Calu3 (cell line): ENCODE data around the gene CDC14A. TPM values are rescaled to one million over a fixed set of nuclear protein-coding genes. Genes with fewer than 3 reads are reported as not detected.

ENCODE experiments used
- BruUV-seq: library from RNA; stranded (reverse); fragments of 400-500 nt; replicated peaks from 2 replicates; lab custom pipeline; 2021; lab: Mats Ljungman, UMichigan
- CTCF ChIA-PET: fragments of 300-600 bp; sonication (Branson Sonifier 250); formaldehyde crosslinking; loops from one replicate; lab custom pipeline; 2022; ENCODE audit warnings: antibody characterized with exemption; lab: Charles Lee
- DNase-seq: peaks from one replicate; pipeline ENCODE4 v3.0.0; 2022
- H3K27ac Mint-ChIP-seq: one replicate; pipeline ENCODE4 v1.8.0; 2022; ENCODE audit warnings: mixed read lengths; ENCODE audit not compliant: unreplicated experiment
- H3K27me3 Mint-ChIP-seq: one replicate; pipeline ENCODE4 v1.8.0; 2022; ENCODE audit warnings: mixed read lengths; ENCODE audit not compliant: unreplicated experiment
- H3K36me3 Mint-ChIP-seq: one replicate; pipeline ENCODE4 v1.8.0; 2022; ENCODE audit warnings: mild to moderate bottlenecking, moderate library complexity, mixed read lengths; ENCODE audit not compliant: insufficient read depth, unreplicated experiment
- H3K4me1 Mint-ChIP-seq: one replicate; pipeline ENCODE4 v1.8.0; 2022; ENCODE audit warnings: mild to moderate bottlenecking, low read depth, mixed read lengths; ENCODE audit not compliant: unreplicated experiment
- H3K4me3 Mint-ChIP-seq: one replicate; pipeline ENCODE4 v1.8.0; 2022; ENCODE audit warnings: mild to moderate bottlenecking, low read depth, moderate library complexity, mixed read lengths; ENCODE audit not compliant: unreplicated experiment
- H3K9me3 Mint-ChIP-seq: one replicate; pipeline ENCODE4 v1.8.0; 2022; ENCODE audit warnings: low read depth, mixed read lengths; ENCODE audit not compliant: unreplicated experiment
- CTCF ChIP-seq: fragments of 200-600 bp; IDR thresholded peaks from one replicate; pipeline ENCODE4 v1.8.0; 2022; ENCODE audit warnings: antibody characterized with exemption; ENCODE audit not compliant: unreplicated experiment
- intact Hi-C: fragments of 100-400 bp; cut with micrococcal nuclease; formaldehyde crosslinking; loops from one replicate; pipeline ENCODE4 v1.10.0; 2022; ENCODE audit not compliant: unreplicated experiment
- total RNA-seq: library from RNA; stranded (reverse); gene quantifications from 2 replicates; pipeline ENCODE4 v1.2.3, GENCODE V29; 2022

Gene CDC14A
- total RNA-seq, 1 experiment from 2014 or later, result 8.5 TPM

GRCh38 chr1:100380635-100381034, 28.3 kb downstream of the CDC14A start:
- Mint-ChIP-seq H3K9me3 (no peaks in the 10 kb centered on the region), H3K4me1 (no peaks in the 10 kb centered on the region), H3K27ac (no peak overlapping the region), H3K4me3 (no peak overlapping the region), H3K36me3 (no peaks in the 10 kb centered on the region), H3K27me3 (no peaks in the 10 kb centered on the region)
- intact Hi-C loops, result no loop called here
- DNase-seq, result no peak
- CTCF ChIA-PET, result interaction anchor here (1.1 kb wide), 1 partner anchor 11 kb away, joined by 4 read pairs; no protein-coding TSS in a partner anchor
- BruUV-seq, result no TSS peak
- no peak for TF ChIP-seq CTCF

- Mint-ChIP-seq H3K27ac (no peak overlapping the region), H3K27me3 (no peaks in the 10 kb centered on the region), H3K4me3 (no peak overlapping the region), H3K9me3 (no peaks in the 10 kb centered on the region), H3K36me3 (no peaks in the 10 kb centered on the region), H3K4me1 (no peaks in the 10 kb centered on the region)
- no peak for TF ChIP-seq CTCF
- DNase-seq, result no peak
- intact Hi-C loops, result no loop called here
- BruUV-seq, result no TSS peak
- CTCF ChIA-PET, result no interaction called here
These were observed 30.4 kb downstream of the CDC14A start for GRCh38 chr1:100382657-100383056.

- H3K4me1 Mint-ChIP-seq, result no peaks in the 10 kb centered on the region
- CTCF ChIA-PET, result interaction anchor here (0.6 to 1.0 kb wide), 3 partner anchors 24 to 485 kb away, joined by 3 to 5 read pairs (median 3); no protein-coding TSS in a partner anchor
- no peak for TF ChIP-seq CTCF
- H3K36me3 Mint-ChIP-seq, result no peaks in the 10 kb centered on the region
- no peak overlapping the region for H3K4me3 Mint-ChIP-seq
- no peak overlapping the region for H3K27ac Mint-ChIP-seq
- DNase-seq, result no peak
- BruUV-seq, result no TSS peak
- H3K27me3 Mint-ChIP-seq, result no peaks in the 10 kb centered on the region
- intact Hi-C loops, result no loop called here
- no peaks in the 10 kb centered on the region for H3K9me3 Mint-ChIP-seq
These were observed 31.6 kb downstream of the CDC14A start for GRCh38 chr1:100383743-100384405.

- Mint-ChIP-seq H3K4me3 (no peak overlapping the region), H3K27me3 (no peaks in the 10 kb centered on the region), H3K4me1 (no peaks in the 10 kb centered on the region), H3K36me3 (no peaks in the 10 kb centered on the region), H3K27ac (no peak overlapping the region), H3K9me3 (no peaks in the 10 kb centered on the region)
- intact Hi-C loops, result no loop called here
- TF ChIP-seq CTCF, result no peak
- no peak for DNase-seq
- BruUV-seq, result no TSS peak
- CTCF ChIA-PET, result no interaction called here
These were observed 34.9 kb downstream of the CDC14A start for GRCh38 chr1:100387209-100387608.
